HFF-Myc (cell line): ENCODE measurements around the gene RNF123.

Source experiments
- DNase-seq: peaks from one replicate; pipeline ENCODE4 v3.0.0-alpha.2; 2011; ENCODE audit warnings: low read depth; ENCODE audit errors: extremely low read depth
- H3K4me3 ChIP-seq: replicated peaks from 2 replicates; pipeline ENCODE4 v1.5.1; 2011; ENCODE audit warnings: low read depth, mild to moderate bottlenecking, control low read depth, low read length
- CTCF ChIP-seq: IDR thresholded peaks from 2 replicates; pipeline ENCODE4 v1.5.1; 2012; ENCODE audit warnings: mild to moderate bottlenecking, low read depth, low read length, control low read depth; ENCODE audit errors: missing control alignments

Gene RNF123

GRCh38 chr3:49757197-49757596, 67.8 kb downstream of the RNF123 start:
- no peak for TF ChIP-seq CTCF
- DNase-seq = no peak
- H3K4me3 ChIP-seq = no peak overlapping the region

DNA sequence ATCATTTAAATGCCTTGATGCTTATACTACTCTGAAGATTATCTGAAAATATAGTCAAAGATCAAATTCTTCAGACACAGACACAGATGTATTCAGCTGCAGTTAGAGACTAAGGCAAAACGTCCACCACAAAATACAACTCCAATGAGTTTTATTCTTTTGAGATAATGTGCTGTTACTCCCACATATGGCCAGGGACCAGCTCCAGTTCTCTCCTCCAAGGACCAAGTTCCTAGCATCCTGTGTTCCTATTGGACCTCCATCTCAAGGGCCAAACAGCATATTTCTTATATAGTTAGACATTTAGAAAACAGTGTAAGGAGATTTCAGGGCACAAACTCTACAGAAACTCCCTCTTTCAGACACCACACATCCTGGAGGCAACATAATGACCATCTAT, 69.9 kb downstream of the RNF123 start:
- no peak overlapping the region for H3K4me3 ChIP-seq
- no peak for DNase-seq
- TF ChIP-seq CTCF = no peak

GRCh38 chr3:49761661-49762060, 72.3 kb downstream of the RNF123 start:
- no peak overlapping the region for H3K4me3 ChIP-seq
- no peak for TF ChIP-seq CTCF
- no peak for DNase-seq

GRCh38 chr3:49763981-49764380, 74.6 kb downstream of the RNF123 start:
- no peak overlapping the region for H3K4me3 ChIP-seq
- no peak for DNase-seq
- no peak for TF ChIP-seq CTCF

DNA sequence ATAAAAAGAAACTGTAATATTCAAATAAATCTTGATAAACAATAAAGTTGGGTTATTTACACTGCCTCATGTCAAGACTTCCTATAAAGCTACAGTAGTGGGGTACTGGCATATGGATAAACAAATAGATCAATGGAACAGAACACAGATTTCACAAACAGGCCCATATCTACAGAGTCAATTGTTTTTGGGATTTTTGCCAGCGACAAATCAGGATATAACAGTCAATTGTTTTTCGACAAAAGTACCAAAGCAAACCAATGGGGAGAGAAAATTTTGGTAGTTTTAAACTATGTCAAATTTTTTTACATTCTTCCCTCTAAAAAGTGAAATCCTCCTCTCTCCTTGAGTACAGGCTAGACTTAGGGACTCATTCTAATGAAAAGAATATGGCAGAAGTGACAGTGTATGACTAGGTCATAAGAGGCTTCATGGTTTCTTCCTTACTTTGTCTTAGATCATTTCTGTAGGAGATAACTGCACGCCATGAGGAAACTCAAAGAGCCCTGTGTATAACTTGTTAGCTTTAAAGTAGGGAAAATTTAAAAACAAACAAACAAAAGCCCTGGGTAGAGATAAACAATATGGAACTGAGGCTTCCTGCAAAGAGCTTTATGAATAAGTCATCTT, 80.0 kb downstream of the RNF123 start:
- H3K4me3 ChIP-seq = no peak overlapping the region
- no peak for TF ChIP-seq CTCF
- DNase-seq = no peak

- no peak overlapping the region for H3K4me3 ChIP-seq
- TF ChIP-seq CTCF = no peak
- no peak for DNase-seq
Observed at GRCh38 chr3:49769926-49770325, 80.6 kb downstream of the RNF123 start.
